GM12878 (cell line): ENCODE data around the gene MZB1. TPM values are rescaled to one million over a fixed set of nuclear protein-coding genes. Genes with fewer than 3 reads are reported as not detected.

Experiments
- ATAC-seq: fragments of 200-7000 bp; cut with Tn5 transposase; 3 replicates; pipeline ENCODE4 v1.9.1; 2020; ENCODE audit warnings: mild to moderate bottlenecking, moderate library complexity
- BruUV-seq: library from RNA; stranded (reverse); fragments of 400-500 nt; replicated peaks from 2 replicates; lab custom pipeline; 2021; lab: Mats Ljungman, UMichigan
- CTCF ChIA-PET: fragments of 300-600 bp; sonication (Branson Sonifier 250); formaldehyde crosslinking; extraction: SDS; loops from one replicate; lab custom pipeline; 2021; ENCODE audit warnings: inconsistent platforms; lab: Yijun Ruan, JAX
- POLR2A ChIA-PET: fragments of 350-600 bp; formaldehyde crosslinking; extraction: SDS; loops from one replicate; lab custom pipeline; 2021; ENCODE audit warnings: inconsistent platforms; lab: Charles Lee
- RAD21 ChIA-PET: fragments of 300-600 bp; sonication (Branson Sonifier 250); formaldehyde crosslinking; loops from one replicate; lab custom pipeline; 2023; ENCODE audit warnings: antibody characterized with exemption; ENCODE audit not compliant: unreplicated experiment; lab: Charles Lee
- SMC1A ChIA-PET: fragments of 300-600 bp; sonication (Branson Sonifier 250); formaldehyde crosslinking; loops from one replicate; lab custom pipeline; 2023; ENCODE audit not compliant: unreplicated experiment, uncharacterized antibody; lab: Charles Lee
- DNase-seq: peaks from one replicate; pipeline ENCODE4 v3.0.0-alpha.2; 2011; ENCODE audit warnings: low read depth, low spot score
- FAIRE-seq: peaks from 3 replicates; lab custom pipeline; 2011; peaks lifted over from hg19 to GRCh38; lab: Jason Lieb, UNC
- H2AFZ ChIP-seq: 2 replicates; pipeline ENCODE4 v1.6.0; 2011; ENCODE audit warnings: low read depth, low read length, control low read depth; ENCODE audit not compliant: control insufficient read depth
- H3K27ac ChIP-seq: 2 replicates; pipeline ENCODE4 v1.5.1; 2011; ENCODE audit warnings: control low read depth; ENCODE audit not compliant: control insufficient read depth, insufficient read depth
- H3K27me3 ChIP-seq, 2 experiments: replicated peaks in 1 of 2; 2 replicates each; pipeline versions ENCODE4 v1.6.0 to v1.6.1; 2011; ENCODE audit warnings: low read length in 1 of 2; ENCODE audit not compliant: control insufficient read depth in 2 of 2, insufficient read depth in 2 of 2
- H3K36me3 ChIP-seq, 2 experiments: 2 replicates each; pipeline ENCODE4 v1.5.1; 2011; ENCODE audit warnings: low read length in 1 of 2; ENCODE audit not compliant: control insufficient read depth in 2 of 2, insufficient read depth in 2 of 2
- H3K4me1 ChIP-seq: 2 replicates; pipeline ENCODE4 v1.6.1; 2011; ENCODE audit warnings: mild to moderate bottlenecking, low read length, moderate library complexity, mixed read lengths; ENCODE audit not compliant: control insufficient read depth, insufficient read depth
- H3K4me2 ChIP-seq: 2 replicates; pipeline ENCODE4 v1.6.0; 2011; ENCODE audit warnings: control low read depth; ENCODE audit not compliant: control insufficient read depth, insufficient read depth
- H3K4me3 ChIP-seq: fragments of 200-600 bp; sonication (generic); 2 replicates; pipeline ENCODE4 v1.5.1; 2016
- H3K79me2 ChIP-seq: 2 replicates; pipeline ENCODE4 v1.6.0; 2011; ENCODE audit warnings: low read length; ENCODE audit not compliant: control insufficient read depth, insufficient read depth
- H3K9ac ChIP-seq: 2 replicates; pipeline ENCODE4 v1.8.0; 2011; ENCODE audit warnings: low read length, control low read depth, mixed read lengths; ENCODE audit not compliant: control insufficient read depth, insufficient read depth
- H3K9me3 ChIP-seq: replicated peaks from 3 replicates; pipeline ENCODE4 v1.5.1; 2011; ENCODE audit warnings: mild to moderate bottlenecking, low read length; ENCODE audit not compliant: control insufficient read depth, insufficient read depth
- H4K20me1 ChIP-seq: 2 replicates; pipeline ENCODE4 v1.6.0; 2011; ENCODE audit not compliant: control insufficient read depth, insufficient read depth
- BCL11A ChIP-seq: IDR thresholded peaks from 2 replicates; pipeline ENCODE4 v1.6.1; 2011; ENCODE audit warnings: low read depth, low read length
- CHD1 ChIP-seq: IDR thresholded peaks from 2 replicates; pipeline ENCODE4 v1.6.1; 2012; ENCODE audit warnings: low read depth, low read length, improper control_type of control experiment
- EGR1 ChIP-seq, 2 experiments: IDR thresholded peaks; 1 replicate in 1 of 2; 2 replicates in 1 of 2; pipeline ENCODE4 v1.6.1; 2011 to 2012; ENCODE audit warnings: low read depth in 2 of 2, low read length in 2 of 2, borderline replicate concordance in 1 of 2, mild to moderate bottlenecking in 1 of 2, moderate library complexity in 1 of 2
- ESRRA ChIP-seq: IDR thresholded peaks from 2 replicates; pipeline ENCODE4 v1.6.1; 2012; ENCODE audit warnings: mild to moderate bottlenecking, low read length, improper control_type of control experiment
- NR2C2 ChIP-seq: IDR thresholded peaks from 2 replicates; pipeline ENCODE4 v1.6.1; 2011; ENCODE audit warnings: borderline replicate concordance, low read depth; ENCODE audit not compliant: control insufficient read depth, insufficient read length
- NRF1 ChIP-seq: conservative IDR thresholded peaks from 2 replicates; pipeline ENCODE4 v1.6.1; 2011; ENCODE audit warnings: mild to moderate bottlenecking, low read depth, low read length, improper control_type of control experiment
- SIN3A ChIP-seq: IDR thresholded peaks from 2 replicates; pipeline ENCODE4 v1.6.1; 2012; ENCODE audit warnings: low read depth, low read length, improper control_type of control experiment
- SMAD5 ChIP-seq: IDR thresholded peaks from 2 replicates; pipeline ENCODE4 v1.6.1; 2016; ENCODE audit warnings: antibody characterized with exemption, low read depth
- SMC3 ChIP-seq: IDR thresholded peaks from 2 replicates; pipeline ENCODE4 v1.6.1; 2011; ENCODE audit warnings: low read length, improper control_type of control experiment, borderline replicate concordance
- SP1 ChIP-seq: IDR thresholded peaks from one replicate; pipeline ENCODE4 v1.6.1; 2011; ENCODE audit warnings: low read depth, low read length
- STAT3 ChIP-seq: IDR thresholded peaks from 2 replicates; pipeline ENCODE4 v1.6.1; 2011; ENCODE audit warnings: low read depth, low read length, improper control_type of control experiment
- ZNF24 ChIP-seq: fragments of 450-650 bp; IDR thresholded peaks from 2 replicates; pipeline ENCODE4 v1.6.1; 2017; ENCODE audit warnings: antibody characterized with exemption, mild to moderate bottlenecking
- ZSCAN29 ChIP-seq: fragments of 450-650 bp; IDR thresholded peaks from 2 replicates; pipeline ENCODE4 v1.6.1; 2017; ENCODE audit warnings: mild to moderate bottlenecking, moderate library complexity
- ZZZ3 ChIP-seq: IDR thresholded peaks from 2 replicates; pipeline ENCODE4 v1.6.1; 2011; ENCODE audit warnings: low read depth; ENCODE audit not compliant: control insufficient read depth, insufficient read length
- in situ Hi-C: fragments of 300-500 bp; cut with MboI; formaldehyde crosslinking; loops from 9 replicates; pipeline ENCODE4 v1.14.3; 2018; ENCODE audit warnings: mixed read lengths
- intact Hi-C: fragments of 100-400 bp; cut with micrococcal nuclease; formaldehyde crosslinking; loops from one replicate; pipeline ENCODE4 v1.14.2; 2022; ENCODE audit not compliant: unreplicated experiment
- polyA plus RNA-seq, 11 experiments: library from polyadenylated mRNA; depleted of rRNA in 4 of 11; unstranded in 6 of 11; stranded (reverse) in 5 of 11; fragments of >200 nt; fragmentation: Nextera tagmentation in 4 of 11; fragmentation: Illumina TruSeq in 1 of 11; extraction: Ambion mirVana in 4 of 11; extraction: Trizol in 1 of 11; gene quantifications; 1 replicate in 1 of 11; 2 replicates in 10 of 11; pipeline versions ENCODE4 v1.2.1 to v1.2.3, GENCODE V29; 2011 to 2016; ENCODE audit warnings: inconsistent platforms in 2 of 11, missing spikeins in 2 of 11, low read depth in 1 of 11
- total RNA-seq, 4 experiments: library from RNA; depleted of rRNA in 3 of 4; stranded (reverse); fragments of >200 nt in 3 of 4; fragmentation: Illumina TruSeq in 1 of 4; extraction: Trizol in 1 of 4; gene quantifications; 2 replicates each; pipeline versions ENCODE4 v1.2.1 to v1.2.3, GENCODE V29; 2013 to 2021
- TF ChIP-seq, protein P1 (sequence below): IDR thresholded peaks from 2 replicates; pipeline ENCODE4 v1.6.1; 2012; ENCODE audit warnings: mild to moderate bottlenecking, low read depth, low read length
- TF ChIP-seq, protein P2 (sequence below): IDR thresholded peaks from 2 replicates; pipeline ENCODE4 v1.6.1; 2012; ENCODE audit warnings: low read depth, low read length, improper control_type of control experiment
- TF ChIP-seq, protein P3 (sequence below): IDR thresholded peaks from 2 replicates; pipeline ENCODE4 v1.6.1; 2012; ENCODE audit warnings: low read length, inconsistent platforms

Gene MZB1
- total and polyA plus RNA-seq, 10 of the 15 experiments (the other 5 are each of a cell fraction or from before 2014, with no cell fraction given) = 19.3 to 406 (median 188) TPM

DNA sequence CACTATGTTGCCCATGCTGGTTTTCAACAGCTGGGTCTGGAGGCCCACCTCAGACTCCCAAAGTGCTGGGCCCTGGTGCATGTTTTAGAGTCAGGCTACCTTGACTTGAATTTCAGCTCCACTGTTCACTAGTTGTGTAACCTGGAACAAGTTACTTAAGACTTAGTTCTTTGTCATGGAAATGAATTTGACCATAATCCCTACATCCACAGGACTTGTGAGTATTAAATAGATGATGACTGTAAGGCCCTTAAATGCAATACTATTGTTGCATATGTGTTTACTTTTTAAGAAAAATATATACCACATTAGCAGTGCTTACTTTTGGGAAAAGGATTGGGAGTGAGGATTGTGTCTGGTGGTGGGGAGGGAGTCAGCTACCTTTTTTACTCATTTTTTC is 31.6 kb downstream of the MZB1 start:
- Histone ChIP-seq H3K27ac (no peak overlapping the region), H3K9ac (no peak overlapping the region)
- CTCF ChIA-PET = interaction anchor here (1.3 kb wide), 1 partner anchor 17 kb away, joined by 4 read pairs; the partner anchor contains the start of gene PAIP2
- intact Hi-C loops = no loop called here
- TF ChIP-seq NR2C2 (no peak), ZSCAN29 (no peak), EGR1 (IDR thresholded peaks at IDR 0.05; ENCODE audit: borderline replicate concordance in 1 of 2, low read depth in 2 of 2, low read length in 2 of 2) (no peak), SIN3A (no peak), STAT3 (no peak), SP1 (no peak), ZZZ3 (no peak), ZNF24 (no peak), CHD1 (no peak), SMAD5 (no peak), SMC3 (no peak), BCL11A (no peak), ESRRA (no peak), NRF1 (no peak)
- TF ChIP-seq, protein P1, sequence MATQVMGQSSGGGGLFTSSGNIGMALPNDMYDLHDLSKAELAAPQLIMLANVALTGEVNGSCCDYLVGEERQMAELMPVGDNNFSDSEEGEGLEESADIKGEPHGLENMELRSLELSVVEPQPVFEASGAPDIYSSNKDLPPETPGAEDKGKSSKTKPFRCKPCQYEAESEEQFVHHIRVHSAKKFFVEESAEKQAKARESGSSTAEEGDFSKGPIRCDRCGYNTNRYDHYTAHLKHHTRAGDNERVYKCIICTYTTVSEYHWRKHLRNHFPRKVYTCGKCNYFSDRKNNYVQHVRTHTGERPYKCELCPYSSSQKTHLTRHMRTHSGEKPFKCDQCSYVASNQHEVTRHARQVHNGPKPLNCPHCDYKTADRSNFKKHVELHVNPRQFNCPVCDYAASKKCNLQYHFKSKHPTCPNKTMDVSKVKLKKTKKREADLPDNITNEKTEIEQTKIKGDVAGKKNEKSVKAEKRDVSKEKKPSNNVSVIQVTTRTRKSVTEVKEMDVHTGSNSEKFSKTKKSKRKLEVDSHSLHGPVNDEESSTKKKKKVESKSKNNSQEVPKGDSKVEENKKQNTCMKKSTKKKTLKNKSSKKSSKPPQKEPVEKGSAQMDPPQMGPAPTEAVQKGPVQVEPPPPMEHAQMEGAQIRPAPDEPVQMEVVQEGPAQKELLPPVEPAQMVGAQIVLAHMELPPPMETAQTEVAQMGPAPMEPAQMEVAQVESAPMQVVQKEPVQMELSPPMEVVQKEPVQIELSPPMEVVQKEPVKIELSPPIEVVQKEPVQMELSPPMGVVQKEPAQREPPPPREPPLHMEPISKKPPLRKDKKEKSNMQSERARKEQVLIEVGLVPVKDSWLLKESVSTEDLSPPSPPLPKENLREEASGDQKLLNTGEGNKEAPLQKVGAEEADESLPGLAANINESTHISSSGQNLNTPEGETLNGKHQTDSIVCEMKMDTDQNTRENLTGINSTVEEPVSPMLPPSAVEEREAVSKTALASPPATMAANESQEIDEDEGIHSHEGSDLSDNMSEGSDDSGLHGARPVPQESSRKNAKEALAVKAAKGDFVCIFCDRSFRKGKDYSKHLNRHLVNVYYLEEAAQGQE = no peak
- TF ChIP-seq, protein P2, sequence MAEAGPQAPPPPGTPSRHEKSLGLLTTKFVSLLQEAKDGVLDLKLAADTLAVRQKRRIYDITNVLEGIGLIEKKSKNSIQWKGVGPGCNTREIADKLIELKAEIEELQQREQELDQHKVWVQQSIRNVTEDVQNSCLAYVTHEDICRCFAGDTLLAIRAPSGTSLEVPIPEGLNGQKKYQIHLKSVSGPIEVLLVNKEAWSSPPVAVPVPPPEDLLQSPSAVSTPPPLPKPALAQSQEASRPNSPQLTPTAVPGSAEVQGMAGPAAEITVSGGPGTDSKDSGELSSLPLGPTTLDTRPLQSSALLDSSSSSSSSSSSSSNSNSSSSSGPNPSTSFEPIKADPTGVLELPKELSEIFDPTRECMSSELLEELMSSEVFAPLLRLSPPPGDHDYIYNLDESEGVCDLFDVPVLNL = no peak
- TF ChIP-seq, protein P3, sequence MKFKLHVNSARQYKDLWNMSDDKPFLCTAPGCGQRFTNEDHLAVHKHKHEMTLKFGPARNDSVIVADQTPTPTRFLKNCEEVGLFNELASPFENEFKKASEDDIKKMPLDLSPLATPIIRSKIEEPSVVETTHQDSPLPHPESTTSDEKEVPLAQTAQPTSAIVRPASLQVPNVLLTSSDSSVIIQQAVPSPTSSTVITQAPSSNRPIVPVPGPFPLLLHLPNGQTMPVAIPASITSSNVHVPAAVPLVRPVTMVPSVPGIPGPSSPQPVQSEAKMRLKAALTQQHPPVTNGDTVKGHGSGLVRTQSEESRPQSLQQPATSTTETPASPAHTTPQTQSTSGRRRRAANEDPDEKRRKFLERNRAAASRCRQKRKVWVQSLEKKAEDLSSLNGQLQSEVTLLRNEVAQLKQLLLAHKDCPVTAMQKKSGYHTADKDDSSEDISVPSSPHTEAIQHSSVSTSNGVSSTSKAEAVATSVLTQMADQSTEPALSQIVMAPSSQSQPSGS = no peak
- TF ChIP-seq, all 136 proteins: peak for 0
- H3K4me1 ChIP-seq = no peaks in the 10 kb centered on the region
- RAD21 ChIA-PET = no interaction called here
- ATAC-seq = no peak
- H4K20me1 ChIP-seq = no peaks in the 10 kb centered on the region
- POLR2A ChIA-PET = interaction anchor here (1.3 kb wide), 1 partner anchor 32 kb away, joined by 3 read pairs; the partner anchor contains the start of gene MZB1
- SMC1A ChIA-PET = interaction anchor here (1.4 kb wide), 1 partner anchor 11 kb away, joined by 5 read pairs; no protein-coding TSS in a partner anchor
- H3K4me3 ChIP-seq = no peak overlapping the region
- no peak overlapping the region for H2AFZ ChIP-seq
- H3K4me2 ChIP-seq = no peak overlapping the region
- in situ Hi-C loops = no loop called here
- H3K79me2 ChIP-seq = peaks cover 16% of the 10 kb centered on the region
- no peak for DNase-seq
- FAIRE-seq = no peak
- H3K9me3 ChIP-seq = peaks cover 4% of the 10 kb centered on the region; the same call in 2 of the 3 replicates
- no TSS peak for BruUV-seq
- H3K36me3 ChIP-seq = peaks cover 2% of the 10 kb centered on the region in 2 experiments; a peak in 1 of 4 replicates
- no peaks in the 10 kb centered on the region for H3K27me3 ChIP-seq
